Glutamatergic neuron (in vitro differentiated cells): ENCODE results near the gene MAP2K2. TPM values are rescaled to one million over a fixed set of nuclear protein-coding genes. Genes with fewer than 3 reads are reported as not detected.

ENCODE experiments used
- DNase-seq: peaks from one replicate; pipeline ENCODE4 v3.0.0; 2022
- H3K27ac Mint-ChIP-seq: one replicate; pipeline ENCODE4 v1.8.0; 2020; ENCODE audit warnings: mild to moderate bottlenecking, mixed read lengths, inconsistent platforms; ENCODE audit not compliant: unreplicated experiment
- H3K27me3 Mint-ChIP-seq: one replicate; pipeline ENCODE4 v1.8.0; 2020; ENCODE audit warnings: mild to moderate bottlenecking, moderate library complexity, mixed read lengths, inconsistent platforms; ENCODE audit not compliant: unreplicated experiment
- H3K36me3 Mint-ChIP-seq: one replicate; pipeline ENCODE4 v1.8.0; 2020; ENCODE audit warnings: mild to moderate bottlenecking, mixed read lengths, inconsistent platforms; ENCODE audit not compliant: unreplicated experiment
- H3K4me1 Mint-ChIP-seq: one replicate; pipeline ENCODE4 v1.8.0; 2020; ENCODE audit warnings: mild to moderate bottlenecking, low read depth, mixed read lengths, inconsistent platforms; ENCODE audit not compliant: unreplicated experiment
- H3K4me3 Mint-ChIP-seq: one replicate; pipeline ENCODE4 v1.8.0; 2020; ENCODE audit warnings: mild to moderate bottlenecking, mixed read lengths, inconsistent platforms; ENCODE audit not compliant: unreplicated experiment
- H3K9me3 Mint-ChIP-seq: one replicate; pipeline ENCODE4 v1.8.0; 2020; ENCODE audit warnings: mild to moderate bottlenecking, moderate library complexity, mixed read lengths, inconsistent platforms; ENCODE audit not compliant: unreplicated experiment
- CTCF ChIP-seq: fragments of 200-600 bp; sonication (generic); IDR thresholded peaks from one replicate; pipeline ENCODE4 v1.5.0; 2021; ENCODE audit not compliant: partially characterized antibody, unreplicated experiment
- total RNA-seq: library from RNA; stranded (reverse); fragmentation: NEBNext Ultra II Directional; extraction: Animal tissue kit (Norgen Biotek cat#: 25700); gene quantifications from one replicate; pipeline ENCODE4 v1.2.1, GENCODE V29; 2021; ENCODE audit not compliant: unreplicated experiment

Gene MAP2K2
- total RNA-seq, 1 donor from 2014 or later = 148 TPM

GRCh38 chr19:4042731-4043082 is 81.2 kb downstream of the MAP2K2 start:
- Mint-ChIP-seq H3K27ac (no peak overlapping the region), H3K4me3 (no peak overlapping the region), H3K4me1 (peaks cover 21% of the 10 kb centered on the region), H3K27me3 (peaks cover 17% of the 10 kb centered on the region), H3K36me3 (no peaks in the 10 kb centered on the region), H3K9me3 (peaks cover 27% of the 10 kb centered on the region)
- no peak for TF ChIP-seq CTCF
- DNase-seq = no peak

- H3K27me3 Mint-ChIP-seq = peaks cover 17% of the 10 kb centered on the region
- no peak overlapping the region for H3K27ac Mint-ChIP-seq
- peaks cover 19% of the 10 kb centered on the region for H3K4me1 Mint-ChIP-seq
- H3K9me3 Mint-ChIP-seq = peaks cover 27% of the 10 kb centered on the region
- DNase-seq = no peak
- no peak for TF ChIP-seq CTCF
- H3K36me3 Mint-ChIP-seq = no peaks in the 10 kb centered on the region
- H3K4me3 Mint-ChIP-seq = no peak overlapping the region
Observed at GRCh38 chr19:4042064-4042730, 81.7 kb downstream of the MAP2K2 start.

Other genes with a start within 250 kb of the MAP2K2 start
- 182 TPM for gene ATCAY, start 243.4 kb downstream of the MAP2K2 start, total RNA-seq
- gene NMRK2, start 191.1 kb downstream of the MAP2K2 start, total RNA-seq = 4.0 TPM
- 221 TPM for gene DAPK3, start 153.0 kb downstream of the MAP2K2 start, total RNA-seq
- gene EEF2, start 138.7 kb downstream of the MAP2K2 start, total RNA-seq = 2,255 TPM
- 95.8 TPM for gene PIAS4, start 116.4 kb downstream of the MAP2K2 start, total RNA-seq
- gene ZBTB7A, start 57.2 kb downstream of the MAP2K2 start, total RNA-seq = 21.8 TPM
- gene CREB3L3, start 29.5 kb upstream of the MAP2K2 start, total RNA-seq = not detected
- 48.3 TPM for gene SIRT6, start 58.4 kb upstream of the MAP2K2 start, total RNA-seq
- 6.1 TPM for gene ANKRD24, start 58.6 kb upstream of the MAP2K2 start, total RNA-seq
- not detected for gene EBI3, start 105.4 kb upstream of the MAP2K2 start, total RNA-seq
- 18.7 TPM for gene YJU2, start 123.0 kb upstream of the MAP2K2 start, total RNA-seq
- gene SHD, start 155.1 kb upstream of the MAP2K2 start, total RNA-seq = 254 TPM
- gene TMIGD2, start 178.3 kb upstream of the MAP2K2 start, total RNA-seq = not detected
- 156 TPM for gene FSD1, start 180.5 kb upstream of the MAP2K2 start, total RNA-seq
- gene STAP2, start 214.7 kb upstream of the MAP2K2 start, total RNA-seq = 18.1 TPM
- gene MPND, start 219.4 kb upstream of the MAP2K2 start, total RNA-seq = 56.7 TPM